ENCODE results near the gene IL20RA.

The IL20RA gene

DNA sequence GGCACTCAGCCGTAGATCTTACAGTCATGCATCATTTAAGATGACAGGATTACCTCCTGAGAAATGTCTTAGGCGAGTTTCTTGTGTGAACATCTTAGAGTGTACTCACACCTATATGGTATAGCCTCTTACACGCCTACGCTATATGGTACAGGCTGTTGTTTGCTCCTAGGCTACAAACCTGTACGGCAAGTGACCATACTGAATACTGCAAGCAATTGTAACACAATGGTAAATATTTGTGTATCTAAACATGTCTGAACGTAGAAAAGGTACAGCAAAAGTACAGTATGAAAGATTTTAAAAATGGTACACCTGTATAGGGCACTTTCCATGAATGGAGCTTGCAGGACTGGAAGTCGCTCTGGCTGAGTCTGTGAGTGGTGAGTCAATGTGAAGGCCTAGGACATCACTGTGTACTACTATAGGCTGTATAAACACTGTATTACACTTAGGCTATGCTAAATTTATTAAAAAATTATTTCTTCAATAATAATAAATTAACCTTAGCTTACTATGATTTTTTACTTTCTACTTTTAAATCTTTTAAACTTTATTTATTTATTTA, 541 bp upstream of the IL20RA start:
- no peak for DNase-seq

GRCh38 chr6:137043710-137044365, 927 bp downstream of the IL20RA start:
- DNase-seq: peak; percentile 25

DNA sequence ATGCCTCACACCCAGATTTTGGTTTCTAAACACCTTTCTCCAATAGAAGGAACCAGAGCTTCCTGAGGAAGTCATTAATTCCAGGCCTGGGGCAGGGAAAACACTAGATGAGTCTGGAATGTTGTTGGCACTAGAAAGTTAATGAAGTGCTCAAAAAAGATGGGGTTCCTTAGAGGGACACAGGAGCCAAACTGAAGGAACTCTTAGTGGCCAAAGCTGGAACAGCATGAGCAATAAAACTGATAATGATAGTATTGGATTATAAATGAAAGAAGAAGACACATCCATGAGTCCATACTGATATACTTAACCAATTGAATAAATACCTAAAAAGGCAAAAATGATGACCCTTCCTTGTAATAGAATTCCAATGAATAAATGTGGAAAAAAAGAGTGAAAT, 4.4 kb downstream of the IL20RA start:
- DNase-seq: no peak

GRCh38 chr6:137039010-137039409, 5.8 kb downstream of the IL20RA start:
- no peak for DNase-seq

DNA sequence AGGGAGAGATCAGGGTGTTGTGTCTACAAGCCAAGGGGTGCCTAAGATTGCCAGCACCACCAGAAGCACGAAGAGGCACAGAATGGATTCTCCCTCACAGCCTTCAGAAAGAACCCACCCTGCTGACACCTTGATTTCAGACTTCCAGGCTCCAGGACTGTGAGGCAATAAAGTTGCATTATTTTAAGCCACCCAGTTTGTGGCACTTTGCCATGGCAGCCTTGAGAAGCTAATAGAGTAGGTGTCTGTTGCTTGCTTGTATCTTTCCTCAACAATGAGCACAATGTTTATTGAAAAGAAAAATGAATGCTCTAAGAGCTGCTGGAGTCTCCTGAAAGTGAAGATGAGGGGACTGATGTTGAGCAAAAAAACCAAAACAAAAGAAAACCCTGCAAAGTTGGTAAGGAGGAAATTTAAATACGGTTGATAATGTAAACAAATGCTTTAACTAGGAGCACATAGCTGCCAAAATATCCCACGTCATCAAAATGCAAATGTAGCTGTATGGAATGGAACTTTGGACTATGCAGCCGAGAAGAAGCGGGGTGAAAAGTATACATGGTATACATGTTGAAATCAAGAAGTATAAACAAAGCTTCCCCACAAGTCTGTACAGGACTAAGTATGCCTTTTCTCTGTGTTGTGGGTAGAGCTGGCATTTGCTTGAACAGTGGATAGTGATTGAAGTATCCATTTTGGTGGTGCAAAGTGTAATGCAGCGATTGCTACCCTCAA, 8.0 kb downstream of the IL20RA start:
- DNase-seq: no peak

- DNase-seq: peak; percentile 34
Observed at GRCh38 chr6:137033828-137034227, 10.9 kb downstream of the IL20RA start.

DNA sequence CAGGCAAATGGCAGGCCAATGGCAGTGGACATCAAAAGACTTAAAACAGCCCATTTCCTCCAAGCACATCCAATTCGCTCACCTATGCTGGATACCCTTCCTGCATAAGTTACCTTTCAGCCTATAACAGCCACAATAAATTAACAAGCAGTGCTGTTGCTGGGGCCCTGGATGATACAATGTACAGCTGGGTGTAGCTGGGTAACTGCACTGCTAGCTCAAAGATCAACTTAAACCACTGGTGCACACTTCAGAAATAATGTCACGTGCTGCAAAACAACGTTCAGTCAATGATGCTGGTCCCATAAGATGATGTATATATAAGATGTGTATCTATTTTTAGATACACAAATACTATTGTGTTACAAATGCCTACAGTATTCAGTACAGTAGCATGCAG, 13.6 kb downstream of the IL20RA start:
- no peak for DNase-seq

- no peak for DNase-seq
Observed at GRCh38 chr6:137028912-137029311, 15.9 kb downstream of the IL20RA start.

DNA sequence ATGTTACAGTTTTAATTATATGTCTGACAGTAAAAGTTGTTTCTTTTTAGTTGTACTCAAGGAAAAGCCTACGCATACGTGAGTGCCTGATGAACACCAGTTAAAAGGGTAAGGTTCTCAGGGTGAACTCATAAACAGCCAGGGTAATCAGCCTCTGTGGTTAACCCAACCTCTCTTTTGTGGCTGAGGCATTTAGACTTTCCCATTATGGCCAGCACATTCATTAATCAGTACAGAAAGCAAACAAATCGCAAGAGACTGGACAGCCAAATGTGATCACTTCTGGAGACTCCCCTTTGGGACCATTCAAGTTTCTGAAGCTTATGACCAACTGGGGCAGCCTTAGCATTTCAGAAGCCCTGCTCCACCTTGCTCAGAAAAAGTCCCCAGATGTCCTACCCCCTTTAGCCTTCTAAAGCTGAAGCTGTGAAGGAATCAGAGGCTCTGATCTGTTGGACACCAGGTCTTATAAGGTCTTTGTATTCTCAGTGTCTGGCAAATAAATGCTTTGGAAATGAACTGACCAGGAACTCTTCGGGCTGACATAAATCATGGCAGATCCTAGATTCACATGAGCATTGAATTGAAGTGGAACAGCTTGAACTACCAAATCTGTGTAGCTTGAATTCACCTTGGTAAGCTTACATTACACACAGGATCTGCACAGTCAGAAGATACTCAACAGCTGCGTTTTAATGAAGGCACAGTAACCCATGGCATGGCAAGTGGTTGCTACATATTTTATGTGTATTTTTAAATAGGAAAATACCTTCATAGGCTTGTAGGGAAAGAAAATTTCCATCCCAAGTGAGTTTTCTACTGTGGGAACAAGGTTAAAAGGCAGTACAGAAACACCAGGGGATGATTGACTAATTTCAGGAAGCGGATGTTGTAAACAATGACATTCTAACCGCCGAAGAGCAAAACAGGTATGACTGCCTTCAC, 18.7 kb downstream of the IL20RA start:
- DNase-seq: no peak

- no peak for DNase-seq
Observed at GRCh38 chr6:137024237-137024990, 20.4 kb downstream of the IL20RA start.

- DNase-seq: no peak
Observed at GRCh38 chr6:137020776-137021175, 24.0 kb downstream of the IL20RA start.

DNA sequence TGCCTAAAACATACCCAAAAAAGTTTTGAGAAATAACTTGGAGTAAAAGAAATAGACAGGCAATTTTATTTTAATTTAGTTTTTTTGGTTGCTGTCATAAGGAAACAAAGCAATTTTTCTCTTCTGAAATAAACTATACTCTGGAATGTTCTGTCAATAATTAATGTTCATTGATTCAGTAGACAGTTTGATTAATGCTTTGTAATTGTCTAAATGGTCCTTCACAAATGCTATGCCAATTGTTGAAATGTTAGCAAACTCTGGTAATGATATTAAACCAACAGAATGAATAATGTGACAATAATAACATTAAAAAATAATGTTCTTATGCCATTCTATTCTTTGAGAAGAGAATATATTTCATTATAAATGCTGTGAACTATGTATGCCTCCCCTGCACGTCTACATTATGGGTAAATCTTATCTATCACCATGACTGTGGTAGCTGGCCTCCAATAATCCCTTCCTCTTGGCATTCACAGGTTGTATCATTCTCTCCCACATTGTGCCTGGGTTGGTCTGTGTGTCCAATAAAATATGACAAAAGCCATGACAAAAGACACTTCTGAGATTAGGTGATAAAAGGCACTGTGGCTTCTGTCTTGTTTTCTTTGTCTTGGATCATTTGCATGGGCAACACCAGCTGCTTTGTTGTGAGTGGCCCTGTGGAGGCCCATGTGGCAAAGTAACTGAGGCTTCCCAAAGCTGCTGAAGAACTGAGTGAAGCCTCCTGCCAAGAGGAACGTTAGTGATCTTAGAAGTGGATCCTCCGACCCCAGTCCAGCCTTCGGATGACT, 25.1 kb downstream of the IL20RA start:
- DNase-seq: no peak

DNA sequence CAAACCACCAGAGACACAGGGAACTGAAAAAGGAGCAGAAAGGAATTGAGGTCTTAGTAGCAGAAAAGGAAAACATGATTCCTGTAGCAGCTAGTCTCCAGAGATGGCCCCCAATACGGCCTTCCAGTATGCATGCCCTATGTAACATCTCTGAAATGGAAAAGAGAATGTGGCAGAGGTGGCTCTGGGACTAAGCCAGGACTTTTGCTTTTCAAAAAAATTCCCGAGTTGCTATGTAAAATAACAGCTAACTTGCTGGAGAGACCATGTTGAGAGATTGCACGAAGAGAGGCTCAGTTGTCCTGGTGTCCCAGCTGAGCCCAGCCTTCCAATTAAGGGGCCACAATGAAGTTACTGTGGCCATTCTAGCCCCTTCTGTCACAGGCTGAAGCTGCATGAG, 27.7 kb downstream of the IL20RA start:
- no peak for DNase-seq

- no peak for DNase-seq
Observed at GRCh38 chr6:137016356-137016755, 28.4 kb downstream of the IL20RA start.

DNA sequence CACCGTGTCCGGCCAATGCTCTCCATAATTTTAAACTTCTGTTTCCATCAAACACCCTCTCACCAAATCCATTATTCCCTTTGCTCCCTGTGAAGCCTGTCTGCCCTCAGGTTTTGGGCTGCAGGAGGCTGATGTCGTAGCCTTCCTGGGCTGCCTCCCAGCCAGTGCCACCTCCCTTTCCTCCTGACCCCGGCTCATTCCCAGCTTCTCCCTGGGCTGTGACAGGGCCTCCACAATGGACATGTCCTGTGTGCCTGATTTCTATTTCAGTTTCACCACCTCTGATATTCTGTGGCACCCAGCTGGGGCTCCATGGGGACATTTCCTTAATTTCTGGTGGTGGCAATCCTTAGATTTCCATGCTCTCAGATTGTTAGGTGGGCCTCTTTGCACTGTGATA, 28.8 kb downstream of the IL20RA start:
- no peak for DNase-seq

GRCh38 chr6:137013738-137014602, 30.8 kb downstream of the IL20RA start:
- no peak for DNase-seq

DNA sequence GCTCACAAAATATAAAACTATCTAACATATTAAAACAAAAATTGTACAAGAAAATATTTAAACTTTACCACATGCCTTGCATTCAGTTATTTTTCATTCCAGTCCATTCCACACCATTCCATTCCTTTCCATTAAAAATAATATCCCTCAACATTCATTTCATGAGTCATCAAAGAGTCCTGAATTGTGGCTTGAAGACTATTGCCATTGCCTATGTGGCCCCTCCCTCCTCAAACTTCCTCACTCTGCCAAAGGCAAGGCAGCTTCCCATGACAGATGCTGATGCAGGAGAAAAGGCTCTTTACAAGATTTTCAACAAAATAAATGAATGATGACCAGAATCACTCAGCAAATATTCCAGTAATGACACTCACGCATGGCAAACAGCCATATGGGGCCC, 31.7 kb downstream of the IL20RA start:
- no peak for DNase-seq

- no peak for DNase-seq
Observed at GRCh38 chr6:137011406-137011805, 33.4 kb downstream of the IL20RA start.

DNA sequence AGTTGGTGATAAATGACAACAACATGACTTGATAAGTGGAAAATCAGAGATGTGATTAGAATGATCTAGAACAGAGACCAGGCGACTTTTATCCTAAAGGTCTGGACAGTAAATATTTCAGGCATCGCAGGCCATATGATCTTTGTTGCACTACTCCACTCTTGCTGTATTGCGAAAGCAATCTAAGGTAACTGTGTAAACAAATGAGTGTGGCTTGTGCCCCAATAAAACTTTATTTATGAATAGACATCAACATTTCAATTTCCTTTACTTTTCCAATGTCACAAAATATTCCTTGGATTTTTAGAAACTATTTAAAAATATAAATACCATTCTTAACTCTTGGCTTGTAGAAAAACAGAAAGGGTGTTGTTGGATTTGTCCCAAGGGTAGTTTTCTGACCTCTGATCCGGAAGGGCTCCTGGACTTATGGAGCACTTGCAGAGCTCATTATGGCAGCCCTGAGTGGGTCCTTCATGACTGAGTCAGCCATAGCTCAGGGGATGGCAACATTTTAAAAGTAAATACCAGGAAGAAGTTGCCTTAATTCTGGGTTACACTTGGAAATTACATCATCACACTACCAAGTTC, 34.5 kb downstream of the IL20RA start:
- DNase-seq: no peak

DNA sequence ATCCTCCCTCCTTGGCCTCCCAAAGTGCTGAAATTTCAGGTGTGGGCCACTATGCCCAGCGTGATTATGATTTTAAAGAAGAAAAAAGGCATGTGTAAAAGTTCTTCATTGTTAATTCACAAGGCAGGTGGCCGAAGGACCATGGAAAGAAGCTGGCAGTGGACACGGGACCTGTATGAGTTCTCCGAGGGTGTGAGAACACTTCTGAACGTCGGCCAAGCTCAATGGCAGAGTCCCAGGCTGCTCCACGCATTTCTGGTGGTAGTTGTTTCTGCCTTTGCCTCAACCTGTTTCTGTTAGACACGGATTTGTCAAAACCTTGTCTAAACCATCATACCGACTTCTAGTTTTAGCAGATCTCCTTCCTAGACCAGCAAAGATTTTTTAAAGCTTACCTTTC, 36.6 kb downstream of the IL20RA start:
- no peak for DNase-seq
